Measurements from ENCODE around the gene CES1.
"Not testable (repeated sequence)": the region's sequence is repeated elsewhere in the genome, so short reads cannot be mapped to it uniquely, and the experiment has no call there.

Gene CES1

GRCh38 chr16:55790240-55790639 lies 42.7 kb downstream of the CES1 start:
- DNase-seq (ENCODE audit: low spot score) = not testable (repeated sequence)

GRCh38 chr16:55782793-55783091 lies 50.2 kb downstream of the CES1 start:
- DNase-seq (ENCODE audit: low spot score) = not testable (repeated sequence)

- DNase-seq (ENCODE audit: low spot score) = not testable (repeated sequence)
Measured at GRCh38 chr16:55782091-55782792, 50.7 kb downstream of the CES1 start.

- not testable (repeated sequence) for DNase-seq (ENCODE audit: low spot score)
Measured at GRCh38 chr16:55781456-55781855, 51.4 kb downstream of the CES1 start.

- DNase-seq (ENCODE audit: low spot score) = not testable (repeated sequence)
Measured at GRCh38 chr16:55780095-55780407, 52.8 kb downstream of the CES1 start.

GRCh38 chr16:55779402-55780094 lies 53.3 kb downstream of the CES1 start:
- DNase-seq (ENCODE audit: low spot score) = no peak

GRCh38 chr16:55778757-55779156 lies 54.1 kb downstream of the CES1 start:
- no peak for DNase-seq (ENCODE audit: low spot score)

- no peak for DNase-seq (ENCODE audit: low spot score)
Measured at GRCh38 chr16:55775857-55776256, 57.0 kb downstream of the CES1 start.

- no peak for DNase-seq (ENCODE audit: low spot score)
Measured at GRCh38 chr16:55773859-55774549, 58.9 kb downstream of the CES1 start.

GRCh38 chr16:55765161-55765560 lies 67.7 kb downstream of the CES1 start:
- DNase-seq (ENCODE audit: low spot score) = no peak

- DNase-seq (ENCODE audit: low spot score) = no peak
Measured at GRCh38 chr16:55760310-55761001, 72.4 kb downstream of the CES1 start.

- DNase-seq (ENCODE audit: low spot score) = not testable (repeated sequence)
Measured at GRCh38 chr16:55759965-55760309, 73.0 kb downstream of the CES1 start.

GRCh38 chr16:55757595-55758527 lies 75.0 kb downstream of the CES1 start:
- peak; percentile 3 for DNase-seq (ENCODE audit: low spot score)

GRCh38 chr16:55756963-55757362 lies 75.9 kb downstream of the CES1 start:
- DNase-seq (ENCODE audit: low spot score) = no peak

- peak; percentile 38 for DNase-seq (ENCODE audit: low spot score)
Measured at GRCh38 chr16:55754056-55754455, 78.8 kb downstream of the CES1 start.

GRCh38 chr16:55753145-55753631 lies 79.7 kb downstream of the CES1 start:
- not testable (repeated sequence) for DNase-seq (ENCODE audit: low spot score)

Measured in pons (tissue), 1 donor.